MCF 10A (cell line): ENCODE measurements around the gene CSPG4. TPM values are rescaled to one million over a fixed set of nuclear protein-coding genes. Genes with fewer than 3 reads are reported as not detected.

ENCODE experiments used
- BruUV-seq: library from RNA; stranded (reverse); fragments of 400-500 nt; replicated peaks from 2 replicates; lab custom pipeline; 2021; lab: Mats Ljungman, UMichigan
- CTCF ChIA-PET: fragments of 300-600 bp; sonication (Branson Sonifier 250); formaldehyde crosslinking; extraction: SDS; loops from one replicate; lab custom pipeline; 2021; ENCODE audit warnings: antibody characterized with exemption, inconsistent platforms; lab: Yijun Ruan, JAX
- POLR2A ChIA-PET: fragments of 300-600, 350-650 bp; sonication (Branson Sonifier 250); formaldehyde crosslinking; extraction: SDS; loops from one replicate; lab custom pipeline; 2020; ENCODE audit warnings: antibody characterized with exemption, inconsistent platforms; lab: Yijun Ruan, JAX
- DNase-seq: peaks from one replicate; pipeline ENCODE4 v3.0.0-alpha.2; 2018; ENCODE audit not compliant: unreplicated experiment
- H3K27ac Mint-ChIP-seq: one replicate; pipeline ENCODE4 v1.8.0; 2022; ENCODE audit warnings: mild to moderate bottlenecking, low read depth, mixed read lengths; ENCODE audit not compliant: unreplicated experiment
- H3K27me3 Mint-ChIP-seq: one replicate; pipeline ENCODE4 v1.8.0; 2022; ENCODE audit warnings: mixed read lengths; ENCODE audit not compliant: insufficient read depth, unreplicated experiment
- H3K36me3 Mint-ChIP-seq: one replicate; pipeline ENCODE4 v1.8.0; 2022; ENCODE audit warnings: mild to moderate bottlenecking, moderate library complexity, mixed read lengths; ENCODE audit not compliant: insufficient read depth, unreplicated experiment
- H3K4me1 Mint-ChIP-seq: one replicate; pipeline ENCODE4 v1.8.0; 2022; ENCODE audit warnings: mixed read lengths; ENCODE audit not compliant: insufficient read depth, unreplicated experiment
- H3K4me3 Mint-ChIP-seq: one replicate; pipeline ENCODE4 v1.8.0; 2022; ENCODE audit warnings: mild to moderate bottlenecking, moderate library complexity, mixed read lengths; ENCODE audit not compliant: unreplicated experiment
- H3K9me3 Mint-ChIP-seq: one replicate; pipeline ENCODE4 v1.8.0; 2022; ENCODE audit warnings: mixed read lengths; ENCODE audit not compliant: unreplicated experiment
- CTCF ChIP-seq: fragments of 200-600 bp; IDR thresholded peaks from one replicate; pipeline ENCODE4 v1.8.0; 2022; ENCODE audit warnings: antibody characterized with exemption, mild to moderate bottlenecking; ENCODE audit not compliant: unreplicated experiment
- intact Hi-C: fragments of 100-400 bp; cut with micrococcal nuclease; formaldehyde crosslinking; loops from 2 replicates; pipeline ENCODE4 v1.14.1; 2022
- total RNA-seq: library from RNA; stranded (reverse); gene quantifications from 2 replicates; pipeline ENCODE4 v1.2.3, GENCODE V29; 2022

CSPG4 gene
- total RNA-seq, 1 experiment from 2014 or later: 0.21 TPM

- POLR2A ChIA-PET: interaction anchor here (1.2 to 4.0 kb wide), 7 partner anchors 11 to 292 kb away, joined by 5 to 120 read pairs (median 11); partner anchors contain the start of genes IMP3, MAN2C1, SIN3A and SNX33
- no peak for TF ChIP-seq CTCF
- Mint-ChIP-seq H3K36me3 (peaks cover 12% of the 10 kb centered on the region), H3K4me1 (peaks cover 49% of the 10 kb centered on the region), H3K9me3 (no peaks in the 10 kb centered on the region), H3K27ac (peak overlapping the region; percentile 25), H3K4me3 (no peak overlapping the region), H3K27me3 (no peaks in the 10 kb centered on the region)
- CTCF ChIA-PET: interaction anchor here (0.6 to 2.2 kb wide), 4 partner anchors 22 to 212 kb away, joined by 3 to 9 read pairs (median 4); no protein-coding TSS in a partner anchor
- DNase-seq: no peak
- intact Hi-C loops: no loop called here
- no TSS peak for BruUV-seq
These were observed 52.6 kb downstream of the CSPG4 start for GRCh38 chr15:75659928-75660645.

- no peak for DNase-seq
- no peak overlapping the region for H3K27ac Mint-ChIP-seq
- intact Hi-C loops: no loop called here
- no peak overlapping the region for H3K4me3 Mint-ChIP-seq
- CTCF ChIA-PET: no interaction called here
- POLR2A ChIA-PET: interaction anchor here (3.5 to 4.0 kb wide), 2 partner anchors 10 to 20 kb away, joined by 58 to 120 read pairs; partner anchors contain the start of genes IMP3 and SNX33
- no peaks in the 10 kb centered on the region for H3K27me3 Mint-ChIP-seq
- H3K9me3 Mint-ChIP-seq: no peaks in the 10 kb centered on the region
- peaks cover 48% of the 10 kb centered on the region for H3K4me1 Mint-ChIP-seq
- BruUV-seq: no TSS peak
- no peak for TF ChIP-seq CTCF
- peaks cover 12% of the 10 kb centered on the region for H3K36me3 Mint-ChIP-seq
These were observed 53.4 kb downstream of the CSPG4 start for GRCh38 chr15:75659141-75659771.

DNA sequence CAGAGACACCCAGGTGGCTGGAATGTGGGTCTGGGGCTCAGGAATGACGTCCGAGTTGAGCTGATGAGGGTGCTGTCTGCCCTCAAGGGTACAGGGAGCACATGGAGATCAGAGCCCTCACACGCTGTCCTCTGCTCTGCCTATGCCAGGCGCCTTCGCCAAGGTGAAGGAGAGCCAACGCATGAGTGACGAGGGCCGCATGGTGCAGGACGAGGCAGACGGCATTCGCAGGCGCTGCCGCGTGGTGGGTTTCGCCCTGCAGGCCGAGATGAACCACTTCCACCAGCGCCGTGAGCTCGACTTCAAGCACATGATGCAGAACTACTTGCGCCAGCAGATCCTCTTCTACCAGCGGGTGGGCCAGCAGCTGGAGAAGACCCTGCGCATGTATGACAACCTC, 55.8 kb downstream of the CSPG4 start:
- CTCF ChIA-PET: interaction anchor here (1.0 kb wide), 1 partner anchor 9 kb away, joined by 3 read pairs; no protein-coding TSS in a partner anchor
- BruUV-seq: no TSS peak
- POLR2A ChIA-PET: interaction anchor here (0.8 to 1.7 kb wide), 2 partner anchors 9 to 17 kb away, joined by 3 to 8 read pairs; partner anchors contain the start of genes IMP3 and SNX33
- Mint-ChIP-seq H3K27ac (no peak overlapping the region), H3K9me3 (no peaks in the 10 kb centered on the region), H3K4me1 (peaks cover 51% of the 10 kb centered on the region), H3K36me3 (peaks cover 24% of the 10 kb centered on the region), H3K27me3 (no peaks in the 10 kb centered on the region), H3K4me3 (no peak overlapping the region)
- TF ChIP-seq CTCF: no peak
- intact Hi-C loops: no loop called here
- no peak for DNase-seq

- Mint-ChIP-seq H3K4me1 (peaks cover 51% of the 10 kb centered on the region), H3K36me3 (peaks cover 27% of the 10 kb centered on the region), H3K4me3 (no peak overlapping the region), H3K27me3 (no peaks in the 10 kb centered on the region), H3K27ac (peak overlapping the region; percentile 5), H3K9me3 (no peaks in the 10 kb centered on the region)
- no peak for TF ChIP-seq CTCF
- intact Hi-C loops: no loop called here
- no peak for DNase-seq
- CTCF ChIA-PET: no interaction called here
- no TSS peak for BruUV-seq
- POLR2A ChIA-PET: interaction anchor here (0.8 to 3.2 kb wide), 2 partner anchors 9 to 16 kb away, joined by 3 to 18 read pairs; partner anchors contain the start of genes IMP3 and SNX33
These were observed 56.3 kb downstream of the CSPG4 start for GRCh38 chr15:75656331-75656730.
